GM19467 (cell line): ENCODE results near the gene MYL7.
"Not testable (repeated sequence)": the region's sequence is repeated elsewhere in the genome, so short reads cannot be mapped to it uniquely, and the experiment has no call there.

Source experiments
- ATAC-seq: cut with Tn5 transposase; IDR thresholded peaks from one replicate; pipeline ENCODE4 v1.9.1; 2021; ENCODE audit warnings: mild to moderate bottlenecking, moderate library complexity; ENCODE audit not compliant: unreplicated experiment

MYL7 gene

DNA sequence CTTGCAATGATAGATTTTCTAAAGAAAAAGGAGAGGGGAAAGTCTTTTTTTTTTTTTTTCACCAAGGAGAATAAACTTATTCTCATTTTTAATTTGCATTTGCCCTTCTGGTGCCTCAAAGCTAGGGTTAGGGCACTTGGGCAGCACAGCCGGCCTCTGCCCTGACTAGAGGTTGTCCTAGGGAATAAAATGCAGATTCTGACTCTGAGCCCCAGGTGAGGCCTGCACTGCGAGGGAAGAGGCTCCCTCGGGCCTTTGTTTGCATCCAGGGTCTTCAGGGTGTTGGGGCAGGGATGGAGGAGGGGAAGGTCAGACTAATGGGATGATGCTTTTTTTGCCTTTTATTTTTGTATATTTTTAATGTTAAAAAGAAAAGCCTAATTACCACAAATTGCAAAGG is 7.8 kb downstream of the MYL7 start:
- no peak for ATAC-seq

DNA sequence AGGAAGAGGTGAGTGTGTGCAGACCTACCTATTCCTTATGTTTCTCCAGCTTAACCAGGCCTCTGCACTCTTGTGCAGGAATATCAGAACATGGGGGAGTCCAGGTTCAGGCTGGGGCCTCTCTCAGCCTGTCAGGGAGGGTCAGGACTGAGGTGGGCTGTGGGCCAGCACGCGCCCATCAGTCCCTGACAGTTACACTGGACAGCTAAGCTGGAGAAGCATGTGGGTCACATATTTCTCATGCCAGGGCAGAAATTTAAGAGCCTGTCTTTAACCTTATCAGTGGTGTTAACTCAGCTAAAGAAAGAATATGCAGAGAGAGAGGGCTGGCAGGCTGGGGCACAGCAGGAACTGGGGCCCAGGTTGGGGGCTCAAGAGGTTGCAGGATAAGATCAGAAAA is 9.1 kb downstream of the MYL7 start:
- no peak for ATAC-seq

DNA sequence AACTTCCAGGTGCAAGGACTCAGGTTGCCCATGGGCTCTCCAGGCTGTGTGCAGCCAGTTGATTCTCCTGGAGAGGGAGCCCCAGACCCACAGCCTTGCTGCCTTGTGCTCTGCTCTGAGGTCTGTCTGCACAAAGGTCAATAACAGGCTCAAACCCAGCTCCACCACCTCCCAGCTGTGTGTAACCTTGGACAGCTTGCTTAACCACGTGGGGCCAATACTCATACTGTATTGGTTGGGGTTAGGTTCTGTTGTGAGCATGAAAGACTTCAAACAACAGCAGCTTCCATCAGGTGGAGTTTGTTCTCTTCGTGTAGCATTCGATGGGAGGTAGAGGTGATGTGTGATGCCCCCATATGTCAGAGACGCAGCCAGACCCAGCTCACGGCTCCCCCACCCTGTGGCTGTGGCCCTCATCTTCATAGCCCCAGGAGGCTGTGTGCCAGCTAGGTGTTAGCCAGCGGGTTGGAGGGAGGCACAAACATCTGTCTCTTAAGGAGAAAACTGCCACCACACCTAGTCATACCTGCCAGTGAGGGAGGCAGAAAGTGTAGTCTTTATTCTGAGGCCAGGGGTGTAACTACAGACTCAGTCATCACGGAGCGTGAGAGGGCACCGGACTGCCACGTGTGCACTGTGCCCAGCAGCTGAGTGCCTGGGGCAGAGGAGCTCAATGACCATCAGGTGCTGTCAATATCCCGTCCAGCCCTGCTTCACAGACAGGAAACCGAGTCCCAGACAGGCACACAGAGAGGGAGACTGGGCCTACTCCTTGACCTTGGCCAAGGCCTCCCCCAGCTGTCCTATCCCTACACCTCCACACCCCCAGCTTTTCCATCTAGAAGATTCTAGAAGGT is 9.7 kb downstream of the MYL7 start:
- no peak for ATAC-seq

DNA sequence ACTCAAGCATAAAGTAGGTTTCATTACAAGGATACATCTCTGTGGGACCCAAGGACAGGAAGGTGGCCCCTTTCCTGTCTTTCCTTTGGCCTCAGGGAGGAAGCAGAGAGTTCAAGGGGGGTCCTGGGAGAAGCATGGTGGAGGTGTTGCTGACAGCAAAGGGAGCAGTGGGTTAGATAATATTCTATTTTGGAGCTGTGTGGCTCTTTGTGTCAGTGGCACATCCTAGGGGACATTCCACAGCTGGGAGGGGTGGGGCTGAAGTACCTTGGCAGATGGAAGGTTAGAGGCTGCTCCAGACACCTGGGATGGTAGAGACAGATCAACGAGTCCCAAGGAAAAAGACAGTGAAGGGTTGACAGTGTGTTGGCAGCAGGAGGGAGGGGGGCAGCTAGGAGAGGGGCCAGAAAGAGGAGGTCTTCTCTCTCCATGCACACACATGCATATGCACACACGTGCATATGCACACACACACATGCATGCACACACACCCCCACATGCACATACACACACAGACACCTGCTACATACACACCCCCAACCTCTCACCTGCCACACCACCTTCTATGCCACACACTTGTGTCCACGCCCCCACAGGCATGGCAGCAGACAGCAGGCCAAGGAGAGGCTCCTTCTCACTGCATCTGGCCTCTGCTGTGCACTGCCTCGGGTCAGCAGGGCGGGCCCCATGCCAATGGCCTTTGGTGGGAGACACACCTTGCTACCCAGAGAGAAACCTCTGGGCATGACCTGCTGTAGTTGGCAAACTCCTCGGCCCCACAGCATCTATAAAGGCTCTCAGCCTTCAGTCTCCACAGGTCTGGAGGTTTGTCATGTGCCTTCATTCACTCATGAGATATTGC is 12.2 kb downstream of the MYL7 start:
- ATAC-seq: no peak

DNA sequence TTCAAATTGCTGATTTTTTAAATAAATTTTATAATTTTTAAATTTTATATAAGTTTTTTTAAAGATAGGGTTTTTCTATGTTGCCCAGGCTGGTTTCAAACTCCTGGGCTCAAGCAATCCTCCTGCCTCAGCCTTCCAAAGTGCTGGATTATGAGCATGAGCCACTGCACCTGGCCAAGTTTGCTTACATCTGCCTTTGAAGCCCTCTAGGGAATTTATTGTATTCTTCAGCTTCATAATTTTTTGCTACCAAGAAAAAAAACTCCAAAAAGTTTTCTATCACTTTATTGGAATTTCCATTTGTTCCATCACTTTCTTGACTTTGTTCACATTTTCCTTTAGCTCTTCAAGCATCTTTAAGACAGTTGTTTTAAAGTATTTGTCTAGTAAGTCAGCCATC is 14.0 kb downstream of the MYL7 start:
- no peak for ATAC-seq

DNA sequence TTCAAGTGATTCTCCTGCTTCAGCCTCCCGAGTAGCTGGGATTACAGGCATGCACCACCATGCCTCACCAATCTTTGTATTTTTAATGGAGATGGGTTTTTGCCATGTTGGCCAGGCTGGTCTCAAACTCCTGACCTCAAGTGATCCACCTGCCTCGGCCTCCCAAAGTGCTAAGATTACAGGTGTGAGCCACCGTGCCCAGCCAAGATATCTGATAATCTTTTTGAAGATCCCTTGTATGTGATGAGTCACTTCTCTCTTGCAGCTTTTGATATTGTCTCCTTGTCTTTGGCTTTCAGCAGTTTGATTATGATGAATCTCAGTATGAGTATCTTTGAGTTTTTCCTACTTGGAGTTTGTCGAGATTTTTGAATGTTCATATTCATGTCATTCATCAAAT is 14.6 kb downstream of the MYL7 start:
- not testable (repeated sequence) for ATAC-seq

DNA sequence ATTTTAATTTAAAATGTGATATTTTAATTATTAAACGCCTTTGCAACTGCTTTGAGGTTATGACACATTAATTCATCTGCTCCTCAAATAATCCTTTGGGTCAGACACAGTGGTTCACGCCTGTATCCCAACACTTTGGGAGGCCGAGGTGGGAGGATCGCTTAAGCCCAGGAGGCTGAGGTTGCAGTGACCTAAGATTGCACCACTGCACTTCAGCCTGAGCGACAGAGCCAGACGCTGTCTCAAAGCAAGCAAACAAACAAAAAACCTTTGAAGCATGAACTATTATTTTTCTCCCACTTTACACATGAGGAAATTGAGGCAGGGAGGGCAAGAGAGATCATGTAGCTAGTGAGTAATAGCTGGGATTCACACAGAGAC is 16.3 kb downstream of the MYL7 start:
- ATAC-seq: no peak

DNA sequence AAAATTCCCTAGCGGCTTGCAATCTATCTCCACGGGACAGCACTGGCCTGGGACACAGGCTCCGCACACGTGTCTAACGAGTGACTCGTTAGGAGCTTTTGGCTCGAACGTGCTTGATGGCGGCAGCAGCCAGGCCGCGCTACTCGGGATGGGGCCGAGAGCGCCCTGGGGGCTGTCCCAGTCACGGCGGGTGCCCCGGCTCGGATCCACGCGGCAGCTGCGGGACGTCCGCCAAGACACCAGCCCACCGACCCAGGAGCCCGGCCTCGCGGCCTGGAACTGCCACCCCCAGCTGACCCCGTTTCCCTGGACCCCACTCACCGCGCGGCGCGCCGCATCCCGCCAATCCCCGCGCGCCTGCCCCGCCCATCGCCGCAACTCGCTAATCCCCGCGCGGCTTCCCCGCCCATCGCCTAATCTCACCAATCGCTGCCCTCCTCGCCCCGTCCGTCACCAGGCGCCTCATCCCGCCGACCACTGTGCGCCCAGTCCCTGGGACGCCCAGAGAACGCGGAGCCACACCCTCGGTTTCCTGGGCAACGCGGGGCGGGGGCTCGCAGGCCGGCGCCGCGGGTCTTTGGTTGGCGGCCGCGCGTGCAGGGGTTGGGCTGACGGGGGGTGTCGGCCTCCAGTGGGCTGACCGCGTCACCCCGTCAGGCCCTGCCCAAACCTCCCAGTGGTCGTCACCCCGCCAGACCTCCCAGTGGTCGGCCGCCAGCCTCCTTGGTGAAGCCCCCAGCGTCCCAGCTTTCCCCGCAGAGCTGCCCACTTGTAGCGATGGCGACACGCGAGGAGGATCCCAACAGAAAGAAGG is 17.7 kb downstream of the MYL7 start, which contains the start of gene POLD2:
Gene POLD2, minus strand, starts transcription at position 359 of the 814 bp plus-strand sequence. CDS start 1,495 bp downstream, outside the sequence.
- peak; percentile 96 for ATAC-seq

DNA sequence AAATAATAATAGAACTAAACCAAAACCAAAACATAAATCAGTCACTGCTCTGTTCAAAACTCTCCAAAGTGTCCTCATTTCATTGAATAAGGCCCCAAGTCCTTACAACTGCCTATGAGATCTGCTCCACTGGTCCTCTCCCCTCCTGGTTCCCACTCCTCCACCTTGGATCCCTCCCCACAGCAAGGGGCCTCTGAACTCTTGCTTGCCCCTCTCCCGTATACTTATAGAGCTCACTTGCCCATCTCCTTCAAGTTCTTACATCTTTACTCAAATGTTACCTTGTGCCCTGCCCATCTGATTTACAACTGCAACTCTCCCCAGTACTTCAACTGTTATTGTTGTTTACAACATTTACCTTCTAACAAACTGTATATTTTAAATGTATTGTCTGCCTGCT is 18.6 kb downstream of the MYL7 start:
- no peak for ATAC-seq

DNA sequence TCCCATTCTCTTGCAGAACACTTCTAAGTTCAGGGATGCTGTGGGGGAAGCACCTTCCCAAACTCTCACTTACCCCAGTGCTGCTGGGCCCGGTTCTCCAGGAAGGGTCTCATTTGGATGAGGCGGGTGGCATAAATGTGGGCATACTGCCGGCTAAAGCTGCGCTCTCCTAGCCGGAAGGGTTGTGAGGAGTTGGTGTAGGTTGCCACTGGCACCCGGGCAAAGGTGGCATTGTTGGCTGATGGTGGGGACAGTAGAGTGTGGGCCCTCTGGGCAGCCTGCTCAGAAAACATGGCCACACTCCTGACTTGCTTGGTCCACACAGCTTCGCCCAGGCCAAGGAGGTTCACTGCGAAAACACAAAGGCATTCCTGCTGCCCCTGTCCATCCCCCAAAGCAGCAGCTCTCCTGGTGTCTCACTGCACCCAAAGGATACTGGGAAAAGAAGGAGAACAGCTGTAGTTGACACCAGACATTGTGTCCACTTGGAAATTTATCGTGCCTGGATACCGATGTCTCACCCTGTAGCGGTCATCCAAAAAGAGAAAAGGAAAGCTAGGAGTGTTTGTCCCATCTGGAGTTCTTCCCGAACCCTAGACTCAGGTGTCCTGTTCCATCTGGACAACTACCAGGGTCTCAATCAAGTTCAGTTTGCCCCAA is 19.2 kb downstream of the MYL7 start:
- ATAC-seq: no peak

DNA sequence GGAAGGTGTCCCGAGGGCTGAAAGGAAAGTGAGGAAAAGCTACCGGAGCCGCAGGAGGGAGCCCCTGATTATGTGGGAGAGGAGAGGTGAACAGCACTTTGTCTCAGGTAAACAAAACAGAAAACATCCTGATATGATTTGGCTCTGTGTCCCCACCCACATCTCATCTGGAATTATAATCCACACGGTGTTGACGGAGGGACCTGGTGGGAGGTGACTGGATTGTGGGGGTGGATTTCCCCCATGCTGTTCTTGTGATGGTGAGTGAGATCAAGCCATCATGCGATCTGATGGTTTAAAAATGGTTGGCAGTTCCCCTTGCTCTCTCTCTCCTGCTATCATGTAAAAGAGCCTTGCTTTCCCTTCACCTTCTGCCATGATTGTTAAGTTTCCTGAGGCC is 20.7 kb downstream of the MYL7 start:
- ATAC-seq: no peak

DNA sequence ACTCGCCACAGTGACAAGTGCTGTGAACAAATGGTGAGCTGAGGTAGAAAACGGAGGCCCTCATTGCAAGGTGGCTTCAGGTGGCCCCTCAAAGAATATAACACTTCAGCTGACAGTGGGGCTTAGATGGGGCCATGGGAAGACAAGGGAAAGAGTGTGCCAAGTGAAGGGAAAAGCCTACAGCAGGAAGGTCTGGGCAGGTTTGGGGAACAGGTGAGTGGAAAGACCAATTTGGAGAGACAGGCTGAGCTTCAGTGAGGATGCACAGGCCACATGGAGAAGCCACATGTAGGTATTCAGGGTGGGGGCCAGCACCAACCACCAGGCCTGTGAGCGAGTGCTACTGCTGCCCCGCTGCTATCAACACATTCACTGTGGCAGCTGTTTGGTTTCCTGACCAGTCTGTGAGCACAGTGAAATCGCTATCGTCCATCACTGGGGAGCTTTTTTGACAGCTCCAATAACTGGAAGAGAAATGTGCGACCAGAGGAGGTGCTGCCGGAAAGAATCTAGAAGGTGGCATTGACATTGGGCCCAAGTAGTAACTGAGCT is 21.2 kb downstream of the MYL7 start:
- no peak for ATAC-seq

DNA sequence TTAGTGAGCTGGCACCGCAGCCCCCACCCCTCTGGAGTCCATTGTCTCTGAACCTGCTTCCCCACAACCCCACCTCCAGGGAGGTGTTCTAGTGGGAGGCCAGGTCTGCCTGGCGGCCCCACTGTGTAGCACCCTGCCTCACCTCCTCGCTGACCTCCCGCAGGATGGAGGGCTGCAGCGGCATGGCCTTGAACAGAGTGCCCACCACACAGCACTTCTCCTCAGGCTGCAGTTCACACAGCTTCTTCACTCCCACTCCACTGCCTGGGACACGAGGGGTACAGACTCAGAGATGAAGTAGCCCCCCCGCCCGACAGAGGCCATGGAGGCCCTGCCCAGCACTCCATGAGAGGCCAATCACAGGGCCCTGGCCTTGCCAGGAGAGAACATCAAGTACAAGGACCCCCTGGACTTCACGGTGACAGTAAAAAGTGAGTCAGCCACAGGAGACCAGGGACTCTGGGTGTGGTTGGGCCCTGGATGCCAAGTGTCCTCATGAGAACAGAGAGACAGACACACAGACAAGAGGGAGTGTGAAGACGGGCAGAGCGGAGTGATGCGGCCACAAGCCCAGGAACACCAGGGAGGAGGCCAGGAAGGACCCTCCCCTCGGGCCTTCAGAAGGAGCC is 23.2 kb downstream of the MYL7 start:
- ATAC-seq: no peak

DNA sequence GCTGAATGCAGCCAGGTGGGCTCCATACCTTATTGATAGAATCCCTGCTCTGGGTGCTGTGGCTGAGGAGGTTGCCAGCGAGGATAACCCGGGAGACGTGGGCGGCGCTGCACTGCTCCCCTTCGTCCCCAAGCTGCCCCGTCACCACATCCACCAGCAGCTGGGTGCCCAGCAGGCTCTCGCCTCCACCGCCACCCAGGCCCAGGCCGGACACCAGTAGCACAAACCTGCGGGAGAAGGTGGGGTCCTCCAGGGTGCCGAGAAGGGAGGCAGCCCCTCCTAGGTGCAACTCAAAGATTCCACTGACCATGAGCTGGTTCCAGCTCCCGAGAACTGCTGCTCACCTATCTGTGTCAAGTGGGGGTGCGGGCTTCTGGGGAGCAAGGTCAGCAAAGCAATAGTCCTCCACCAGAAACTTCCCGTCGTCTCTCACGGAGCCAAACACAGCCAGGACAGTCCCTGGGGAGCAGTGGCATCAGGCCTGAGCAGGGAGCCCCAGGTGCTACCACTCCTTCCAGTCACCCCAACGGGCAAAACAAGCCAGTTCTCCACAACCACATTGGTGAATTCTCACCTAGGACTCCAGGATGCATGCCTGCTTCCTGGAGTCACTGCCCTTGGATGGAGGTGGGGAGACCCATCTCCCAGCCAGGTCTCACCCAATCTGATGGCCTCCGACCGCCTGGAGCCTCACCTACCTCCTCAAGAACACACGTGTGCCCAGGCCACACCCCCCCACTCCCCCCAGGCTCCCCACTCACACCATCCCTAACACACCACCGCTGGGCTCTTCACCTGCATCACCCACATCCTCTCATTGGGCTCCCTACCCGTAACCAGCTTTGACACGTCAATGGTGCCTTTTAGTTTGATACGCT is 24.1 kb downstream of the MYL7 start:
- no peak for ATAC-seq

DNA sequence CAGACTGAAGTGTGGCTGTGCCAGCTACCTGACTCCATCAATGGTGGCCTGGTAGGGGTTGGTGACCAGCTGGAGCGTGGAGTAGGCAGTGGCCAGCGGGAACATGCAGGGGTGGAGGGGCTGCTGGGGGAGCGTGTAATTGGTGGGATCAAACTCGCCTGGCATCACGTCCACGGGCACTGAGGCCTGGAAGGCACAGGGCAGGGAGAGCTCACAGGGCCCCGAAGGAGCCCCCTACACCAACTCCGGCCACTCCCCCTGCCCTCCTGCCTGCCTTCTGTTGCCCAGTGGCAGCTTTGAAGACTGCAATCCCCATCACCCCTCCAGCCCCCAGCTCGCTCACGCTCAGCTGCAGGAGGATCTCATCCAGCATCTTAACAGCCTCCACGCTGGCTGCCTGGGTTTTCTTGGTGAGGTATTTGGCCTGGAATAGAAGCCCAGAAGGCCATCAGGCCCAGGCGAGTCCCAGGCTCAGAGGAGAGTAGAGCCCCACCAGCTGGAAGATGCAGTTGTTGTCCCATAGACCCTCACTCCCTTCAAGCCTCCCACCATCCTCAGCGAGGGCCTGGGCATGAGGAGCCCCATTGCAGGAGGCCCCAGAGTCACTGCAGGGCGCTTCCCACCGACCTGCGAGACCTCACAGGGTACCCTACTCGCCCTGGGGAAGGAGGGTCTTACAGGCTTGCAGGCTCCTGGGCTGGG is 24.9 kb downstream of the MYL7 start:
- ATAC-seq: no peak

DNA sequence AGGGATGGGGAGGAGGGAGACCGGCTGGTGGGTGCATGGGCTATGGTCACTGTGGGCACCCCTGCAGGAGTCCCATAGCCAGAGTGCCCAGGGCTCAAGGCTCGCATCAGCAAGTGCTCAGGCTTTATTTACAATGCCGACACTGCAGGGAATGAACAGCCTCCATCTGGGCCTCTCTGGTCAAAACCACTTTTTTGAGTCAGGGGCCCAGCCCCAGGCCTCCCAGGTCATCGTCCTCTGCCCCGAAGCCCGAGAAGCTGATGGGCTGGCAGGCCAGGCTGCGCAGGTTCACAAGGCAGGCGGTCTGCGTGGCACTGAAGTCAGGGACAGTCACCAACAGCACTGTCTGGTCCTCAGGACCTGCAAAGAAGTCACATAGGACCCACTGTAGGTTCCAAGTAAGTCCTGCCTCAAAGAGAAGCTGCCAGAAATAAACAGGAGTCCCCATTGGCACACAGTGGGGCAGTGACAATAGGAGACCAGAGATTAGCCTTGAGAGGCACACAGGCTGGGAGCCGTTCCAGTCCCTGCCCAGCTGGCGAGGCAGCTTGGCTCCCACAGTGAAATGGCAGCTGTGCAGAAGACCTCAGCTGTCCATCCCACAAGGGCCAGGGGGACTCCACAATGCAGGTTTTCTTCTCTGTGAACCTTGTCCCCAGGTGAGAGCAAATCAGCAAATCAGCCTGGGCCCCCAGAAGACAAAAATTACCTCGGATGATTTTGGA is 26.4 kb downstream of the MYL7 start:
- ATAC-seq: no peak

DNA sequence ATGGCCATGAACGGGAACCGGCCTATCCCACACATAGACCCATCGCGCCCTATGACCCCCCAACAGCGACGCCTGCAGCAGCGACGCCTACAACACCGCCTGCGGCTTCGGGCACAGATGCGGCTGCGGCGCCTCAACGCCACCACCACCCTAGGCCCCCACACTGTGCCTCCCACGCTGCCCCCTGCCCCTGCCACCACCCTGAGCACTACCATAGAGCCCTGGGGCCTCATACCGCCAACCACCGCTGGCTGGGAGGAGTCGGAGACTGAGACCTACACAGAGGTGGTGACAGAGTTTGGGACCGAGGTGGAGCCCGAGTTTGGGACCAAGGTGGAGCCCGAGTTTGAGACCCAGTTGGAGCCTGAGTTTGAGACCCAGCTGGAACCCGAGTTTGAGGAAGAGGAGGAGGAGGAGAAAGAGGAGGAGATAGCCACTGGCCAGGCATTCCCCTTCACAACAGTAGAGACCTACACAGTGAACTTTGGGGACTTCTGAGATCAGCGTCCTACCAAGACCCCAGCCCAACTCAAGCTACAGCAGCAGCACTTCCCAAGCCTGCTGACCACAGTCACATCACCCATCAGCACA is 27.3 kb downstream of the MYL7 start:
- ATAC-seq: no peak
